Posterior cingulate gyrus (tissue), 11 donors: Measurements from ENCODE around the gene LCA5L.

ENCODE experiments used
- DNase-seq, 10 donors: peaks; one replicate each; pipeline versions ENCODE4 v3.0.0 to v3.0.0-alpha.2; 2020 to 2021; ENCODE audit warnings: mixed read lengths in 3 of 10
- intact Hi-C: fragments of 100-400 bp; cut with DNase I; formaldehyde crosslinking; loops from one replicate; pipeline ENCODE4 v1.15.1; 2023

The LCA5L gene

DNA sequence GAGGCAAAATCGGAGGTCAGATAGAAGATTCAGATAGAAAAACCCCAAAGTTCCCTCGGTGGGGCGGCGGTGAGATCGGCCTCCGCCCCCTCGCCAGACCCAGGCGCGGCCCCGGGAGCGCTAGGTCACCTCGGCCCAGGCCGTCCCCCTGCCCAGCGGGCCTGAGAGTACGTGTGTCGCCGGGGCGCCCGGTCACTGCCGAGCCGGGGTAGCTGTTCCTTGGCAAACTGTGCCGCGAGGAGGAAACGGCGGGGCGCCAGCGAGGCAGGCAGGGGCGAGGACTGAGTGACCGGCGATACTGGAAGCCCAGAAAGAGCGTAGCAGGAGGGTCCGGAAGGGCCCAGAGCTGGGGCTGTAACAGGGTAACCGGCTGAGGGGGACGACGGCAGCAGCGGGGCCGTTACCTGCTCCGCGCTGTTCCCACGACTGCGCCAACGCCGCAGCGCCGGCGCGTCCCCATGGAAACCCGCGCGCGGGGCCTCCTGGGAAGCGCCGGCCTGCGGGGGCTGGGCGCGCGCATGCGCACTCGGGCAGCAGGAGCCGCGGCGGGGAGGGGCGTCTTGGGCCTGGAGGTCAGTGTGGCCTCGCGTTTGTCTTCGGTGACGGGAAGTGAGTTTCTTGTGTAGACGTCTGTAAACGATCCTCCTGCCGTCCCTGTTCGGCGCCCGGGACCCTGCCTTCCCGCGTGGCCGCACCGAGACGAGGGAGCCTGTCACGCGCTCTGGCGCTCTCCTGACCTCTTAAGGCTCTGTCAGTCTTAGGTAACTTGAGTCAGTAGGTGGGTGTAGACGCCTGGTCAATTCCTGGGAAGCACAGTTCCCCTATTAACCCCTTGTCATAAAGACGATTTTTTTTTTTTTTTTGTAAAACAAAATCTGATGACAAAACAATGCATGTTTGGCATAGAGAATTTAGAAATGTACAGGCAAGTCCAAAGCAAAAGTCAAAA lies at the start of gene LCA5L:
LCA5L (minus strand) TSS at position 458 of the 949 bp plus-strand sequence. CDS start 17,285 bp downstream, outside the sequence.
- intact Hi-C loops: loop anchor here (5.0 kb wide), 1 partner anchor 58 kb away; no protein-coding TSS in a partner anchor
- DNase-seq: peak; percentile 73 to 97 (median 80)

DNA sequence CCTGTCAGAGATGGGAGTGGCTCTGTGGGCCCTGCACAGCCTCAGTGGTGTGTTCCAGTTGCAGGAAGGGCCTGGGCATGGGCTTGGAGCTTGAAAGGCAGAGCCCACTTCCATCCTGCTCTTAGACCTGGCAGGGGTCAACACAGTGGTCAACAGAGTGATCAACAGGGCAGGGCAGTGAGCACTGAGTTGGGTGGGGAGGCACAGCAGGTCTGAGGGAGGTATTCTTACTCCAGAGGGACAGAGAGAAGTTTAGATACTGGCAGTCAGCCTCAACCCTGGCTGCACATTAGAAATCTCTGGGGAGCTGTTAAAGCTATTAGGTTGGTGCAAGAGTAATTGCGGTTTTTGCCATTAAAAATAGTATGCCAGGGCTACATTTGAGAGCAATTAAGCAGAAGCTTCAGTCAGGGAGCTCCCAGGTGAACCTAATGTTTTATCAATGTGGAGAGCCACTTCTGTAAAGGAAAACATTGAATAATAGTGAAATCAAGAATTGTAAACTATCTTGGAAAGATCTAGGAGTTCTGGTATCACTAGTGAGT lies 43.9 kb upstream of the LCA5L start:
- intact Hi-C loops: no loop called here
- DNase-seq: no peak

DNA sequence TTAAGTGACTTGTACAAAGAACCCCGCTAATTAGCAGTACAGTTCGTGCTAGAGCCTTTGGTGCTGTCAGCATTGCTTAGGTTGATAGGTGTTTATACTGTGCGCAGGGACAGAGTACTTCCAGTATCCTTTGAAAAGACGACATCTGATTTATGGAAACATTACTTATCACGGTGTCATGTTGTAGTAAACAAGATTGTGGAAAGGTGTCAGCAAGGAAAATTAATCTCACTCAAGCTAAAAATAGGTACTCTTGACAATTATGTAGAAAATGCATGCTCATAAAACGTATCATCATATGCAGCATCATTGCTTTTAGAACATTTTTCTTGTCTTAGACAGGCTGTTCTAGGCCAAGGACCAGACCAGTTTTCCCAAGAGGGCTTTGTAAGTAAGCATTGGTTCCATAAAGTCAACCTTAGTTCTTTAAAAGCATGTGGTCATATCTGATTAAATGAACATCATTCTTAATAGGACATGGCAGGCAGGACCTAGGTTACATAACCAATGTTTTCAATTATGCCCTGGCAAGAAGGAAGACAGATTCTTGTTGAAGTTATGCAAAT lies 39.2 kb upstream of the LCA5L start:
- no peak for DNase-seq
- intact Hi-C loops: no loop called here

DNA sequence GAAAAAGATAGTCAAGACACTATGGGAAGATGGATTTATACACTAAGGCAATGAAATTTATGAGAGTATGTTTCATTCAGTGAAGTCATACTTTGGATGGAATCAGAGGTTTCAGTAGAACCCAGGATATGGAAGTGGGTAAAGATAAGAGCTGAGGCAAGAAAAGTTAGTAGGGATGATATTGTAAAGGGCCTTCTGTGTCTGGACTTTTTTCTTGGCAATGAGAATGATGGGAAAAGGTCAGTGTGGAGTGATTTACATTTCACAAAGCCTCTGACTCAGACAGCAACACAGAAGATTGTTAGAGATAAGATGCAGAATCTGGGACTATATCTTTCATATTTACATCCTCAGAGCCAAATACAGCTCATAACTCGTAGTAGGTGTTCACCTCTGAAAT lies 38.3 kb upstream of the LCA5L start:
- no peak for DNase-seq
- intact Hi-C loops: no loop called here

DNA sequence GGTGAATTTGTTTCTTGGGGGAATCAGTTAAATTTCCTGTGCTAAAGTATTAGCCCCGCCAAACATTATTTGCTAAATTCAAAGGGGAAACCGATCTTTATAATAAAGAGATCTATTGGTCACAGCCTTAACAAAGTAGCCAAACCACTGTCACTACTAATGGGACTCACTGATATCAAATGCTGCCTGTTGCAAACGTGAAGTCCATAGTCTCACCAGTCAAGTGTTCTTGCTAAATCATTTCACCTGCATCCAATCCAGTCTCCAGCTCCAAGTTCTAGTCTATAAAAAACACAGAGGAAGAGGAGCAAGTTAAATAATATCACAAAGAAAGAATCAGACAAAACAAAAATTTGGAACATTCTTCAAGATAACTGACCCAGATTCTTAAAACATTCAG lies 36.3 kb upstream of the LCA5L start:
- no peak for DNase-seq
- intact Hi-C loops: no loop called here

DNA sequence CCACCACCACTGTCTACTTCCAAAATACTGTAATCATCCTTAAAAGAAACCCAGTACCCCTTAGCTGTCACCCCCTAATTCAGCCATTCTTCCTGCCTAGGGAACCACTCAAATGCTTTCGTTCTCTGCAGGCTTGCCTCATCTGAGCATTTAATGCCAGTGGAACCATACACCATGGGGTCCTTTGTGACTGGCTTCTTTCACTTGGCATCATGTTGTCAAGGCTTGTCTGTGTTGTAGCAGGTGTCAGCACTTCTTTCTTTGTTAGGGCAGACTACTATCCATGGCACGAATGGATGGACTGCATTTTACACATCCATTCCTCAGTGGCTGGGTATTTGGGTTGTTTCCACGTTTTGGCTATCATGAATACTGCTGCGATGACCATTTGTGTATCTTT lies 34.7 kb upstream of the LCA5L start:
- intact Hi-C loops: no loop called here
- no peak for DNase-seq

DNA sequence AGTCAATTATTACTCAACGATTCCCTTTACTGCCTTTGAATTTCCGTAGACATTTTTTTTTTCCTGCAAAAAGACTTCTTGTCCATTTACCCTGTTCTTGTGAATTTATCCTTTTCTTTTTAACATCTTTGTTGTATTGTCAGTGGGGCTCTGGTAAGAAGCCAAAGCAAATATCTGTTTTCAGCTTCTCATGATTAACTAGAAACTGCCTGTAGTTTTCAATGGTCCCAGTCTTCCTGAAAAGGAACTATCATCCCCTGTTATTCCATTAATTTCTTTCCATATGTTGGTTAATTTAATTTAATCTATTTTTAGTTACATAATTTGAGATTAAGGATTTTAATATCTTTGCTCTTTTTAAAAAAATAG lies 34.2 kb upstream of the LCA5L start:
- intact Hi-C loops: no loop called here
- no peak for DNase-seq

DNA sequence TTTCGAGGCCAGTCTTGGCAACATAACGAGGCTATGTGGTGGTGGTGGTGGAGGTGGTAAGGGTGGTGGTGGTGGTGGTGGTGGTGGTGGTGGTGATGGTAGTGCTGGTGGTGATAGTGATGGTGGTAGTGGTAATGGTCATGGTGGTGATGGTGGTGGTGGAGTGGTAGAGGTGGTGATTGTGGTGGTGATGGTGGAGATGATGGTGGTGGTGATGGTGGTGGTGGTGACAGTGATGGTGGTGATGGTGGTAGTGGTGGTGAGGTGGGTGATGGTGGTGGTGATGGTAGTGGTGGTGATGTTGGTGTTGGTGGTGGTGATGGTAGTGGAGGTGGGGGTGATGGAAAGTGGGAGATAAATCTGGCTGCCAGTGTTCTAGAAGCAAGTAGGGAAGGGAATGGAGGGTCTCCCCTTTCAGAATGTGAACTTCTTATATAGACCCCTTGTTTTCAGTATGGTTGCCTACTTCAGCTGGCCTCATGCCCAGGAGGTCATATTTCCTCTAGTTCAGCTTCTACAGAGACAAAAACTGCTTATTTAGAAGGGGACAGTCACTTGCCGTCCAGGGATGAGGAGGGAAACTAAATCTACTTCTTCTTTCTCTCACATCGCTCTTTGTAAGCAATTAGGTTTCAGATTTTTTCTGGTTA lies 33.7 kb upstream of the LCA5L start:
- no peak for DNase-seq
- intact Hi-C loops: no loop called here

DNA sequence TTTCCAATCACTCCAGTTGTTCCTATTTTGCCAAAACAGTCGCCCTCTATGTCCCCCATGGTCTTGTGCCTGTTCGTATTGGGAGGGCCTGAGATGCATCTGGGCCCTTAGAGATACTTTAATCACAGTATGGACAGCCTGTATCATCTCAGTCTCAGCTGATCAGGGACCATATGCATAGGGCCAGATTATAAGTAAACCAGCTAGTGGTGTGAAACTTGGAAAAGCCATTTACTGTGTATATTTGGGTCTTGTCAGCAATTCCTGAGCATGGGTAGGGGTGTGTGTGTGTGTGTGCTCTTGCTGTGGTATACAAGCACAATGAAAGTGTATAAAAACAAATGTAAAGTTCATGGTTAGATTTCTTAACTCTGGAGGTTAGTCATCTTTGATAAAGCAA lies 29.0 kb upstream of the LCA5L start:
- no peak for DNase-seq
- intact Hi-C loops: no loop called here

DNA sequence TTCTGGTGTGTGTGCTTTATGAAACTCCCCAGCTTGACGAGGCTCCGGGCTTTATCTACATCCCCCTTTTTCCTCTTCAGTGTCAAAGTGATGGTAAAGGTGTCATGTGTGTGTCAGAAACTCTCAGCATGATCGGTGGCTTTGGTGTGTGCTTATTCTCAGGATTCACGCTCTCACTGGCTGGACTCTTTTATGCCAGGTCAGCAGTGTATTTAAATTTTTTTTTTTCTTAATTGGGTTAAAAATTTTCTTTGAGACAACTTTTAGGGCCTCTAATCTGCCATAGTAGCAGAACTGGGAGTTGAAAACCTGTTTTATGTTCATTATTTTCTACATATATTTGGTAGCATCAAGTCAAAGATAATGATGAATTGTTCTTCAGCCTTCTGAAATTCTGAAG lies 27.2 kb upstream of the LCA5L start:
- intact Hi-C loops: no loop called here
- no peak for DNase-seq

DNA sequence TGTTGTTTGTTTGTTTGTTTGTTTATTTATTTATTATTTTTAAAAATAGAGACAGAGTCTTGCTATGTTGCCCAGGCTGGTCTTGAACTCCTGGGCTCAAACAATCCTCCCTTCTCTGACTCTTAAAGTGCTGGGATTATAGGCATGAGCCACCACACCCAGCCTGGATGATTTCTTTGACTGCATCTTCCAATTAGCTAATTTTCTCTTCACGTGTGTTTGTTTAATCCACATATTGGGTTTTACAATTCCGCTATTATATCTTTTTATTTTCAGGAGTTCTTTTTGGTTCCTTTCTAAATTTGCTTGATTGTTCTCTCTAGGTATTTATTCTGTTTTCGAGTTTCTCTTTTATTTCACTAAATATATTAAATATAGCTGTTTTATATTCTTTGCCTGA lies 26.0 kb upstream of the LCA5L start:
- intact Hi-C loops: no loop called here
- DNase-seq: no peak

DNA sequence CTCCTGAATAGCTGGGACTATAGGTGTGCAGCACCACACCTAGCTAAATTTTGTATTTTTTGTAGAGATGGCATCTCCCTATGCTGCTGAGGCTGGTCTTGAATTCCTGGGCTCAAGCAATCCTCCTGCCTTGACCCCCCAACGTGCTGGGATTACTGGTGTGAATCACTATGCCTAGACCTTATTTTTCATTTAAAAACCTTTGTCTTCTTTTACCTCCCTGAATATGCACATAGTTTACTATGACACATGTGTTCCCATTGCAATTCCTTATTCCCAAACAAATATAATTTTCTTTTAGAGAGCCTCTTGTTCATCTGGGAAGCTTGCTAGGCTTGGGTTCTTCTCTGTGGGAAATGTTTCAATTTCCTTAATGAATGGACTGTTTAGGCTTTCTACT lies 23.0 kb upstream of the LCA5L start:
- no peak for DNase-seq
- intact Hi-C loops: no loop called here

DNA sequence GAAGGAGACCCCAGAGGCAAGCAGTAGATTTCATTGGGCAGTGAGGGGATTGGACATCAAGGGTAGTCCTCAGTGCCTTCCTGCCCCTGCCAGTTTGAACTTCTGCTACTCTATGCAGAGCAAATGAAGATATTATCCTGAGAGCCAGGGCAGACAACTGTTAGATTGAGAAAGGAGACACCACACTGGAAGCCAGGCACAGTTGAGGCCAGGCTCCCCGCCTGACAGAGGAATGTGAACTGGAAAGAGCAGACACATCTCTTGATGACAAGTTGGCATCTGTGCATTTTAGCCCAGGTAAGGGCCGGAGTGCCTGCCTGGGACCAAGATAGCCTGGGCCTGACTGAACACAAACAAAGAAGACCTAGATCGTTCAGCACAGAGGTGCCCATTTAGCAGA lies 22.2 kb upstream of the LCA5L start:
- intact Hi-C loops: no loop called here
- no peak for DNase-seq

DNA sequence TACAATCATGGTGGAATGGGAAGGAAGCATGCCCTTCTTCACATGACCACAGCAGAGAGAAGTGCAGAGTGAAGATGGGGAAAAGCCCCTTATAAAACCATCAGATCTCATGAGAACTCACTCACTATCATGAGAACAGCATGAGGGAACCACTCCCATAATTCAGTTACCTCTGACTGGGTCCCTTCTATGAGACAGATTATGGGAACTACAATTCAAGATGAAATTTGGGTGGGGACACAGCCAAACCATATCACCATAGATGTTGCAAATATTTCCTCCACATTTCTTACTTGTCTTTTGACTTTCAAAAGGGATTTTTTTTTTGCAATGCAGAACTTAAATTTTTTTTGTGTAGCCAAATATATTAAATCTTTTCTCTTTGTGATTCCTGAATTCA lies 21.0 kb upstream of the LCA5L start:
- intact Hi-C loops: no loop called here
- no peak for DNase-seq

DNA sequence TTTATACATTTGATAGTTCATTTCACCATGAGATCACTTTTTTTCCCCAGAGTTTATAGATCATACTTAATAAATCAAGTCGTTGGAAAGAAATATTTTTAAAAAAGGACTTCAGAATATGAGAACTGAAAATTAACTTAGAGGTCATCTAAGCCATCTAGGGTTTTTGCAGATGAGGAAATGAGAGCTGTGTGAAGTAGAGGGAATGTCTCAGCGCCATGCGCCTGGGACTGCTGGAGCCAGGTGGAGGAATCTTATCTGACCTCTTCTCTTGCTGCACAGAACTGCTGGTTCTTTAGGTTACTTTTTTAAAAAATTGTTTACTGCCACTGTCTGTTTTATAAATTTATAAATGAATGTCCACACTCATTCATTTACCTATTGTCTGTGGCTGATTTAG lies 17.7 kb upstream of the LCA5L start:
- DNase-seq: no peak
- intact Hi-C loops: no loop called here

DNA sequence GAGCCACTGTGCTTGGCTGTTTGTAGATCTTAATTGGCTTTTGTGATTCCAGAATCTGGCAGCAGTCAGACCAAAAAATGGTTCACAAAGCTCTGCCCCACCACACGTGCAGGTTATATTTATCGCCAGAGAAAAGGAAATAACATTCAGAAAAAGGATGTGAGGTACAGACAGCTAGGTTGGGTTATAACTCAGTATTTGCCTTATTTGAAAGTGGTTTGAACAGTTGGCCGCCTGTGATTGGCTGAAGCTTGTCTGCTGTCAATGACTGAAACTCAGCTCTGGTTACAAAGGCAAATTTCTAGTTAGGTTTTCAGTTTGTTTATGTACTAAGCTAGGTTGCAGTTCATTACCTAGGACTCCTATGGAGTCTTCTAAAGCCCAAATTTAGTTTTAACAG lies 15.8 kb upstream of the LCA5L start:
- no peak for DNase-seq
- intact Hi-C loops: no loop called here

DNA sequence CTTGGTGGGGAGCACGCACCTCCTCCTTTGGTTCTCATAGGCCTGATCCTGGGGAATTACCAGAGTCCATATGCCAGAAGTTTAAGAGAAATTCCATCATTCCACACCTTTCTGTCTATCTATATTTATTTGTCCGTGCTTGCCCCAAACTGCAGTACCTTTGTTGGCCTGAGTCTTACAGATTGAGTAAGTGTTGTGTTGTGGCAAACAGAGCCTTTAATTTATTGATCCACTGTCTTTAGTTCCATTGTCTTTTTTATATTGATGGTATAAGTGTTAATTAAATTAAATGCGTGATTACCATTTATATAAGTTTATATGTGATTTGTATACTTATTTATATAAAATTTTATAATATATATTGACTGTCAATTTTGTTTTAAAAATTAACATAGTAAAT lies 11.1 kb upstream of the LCA5L start:
- intact Hi-C loops: no loop called here
- no peak for DNase-seq

DNA sequence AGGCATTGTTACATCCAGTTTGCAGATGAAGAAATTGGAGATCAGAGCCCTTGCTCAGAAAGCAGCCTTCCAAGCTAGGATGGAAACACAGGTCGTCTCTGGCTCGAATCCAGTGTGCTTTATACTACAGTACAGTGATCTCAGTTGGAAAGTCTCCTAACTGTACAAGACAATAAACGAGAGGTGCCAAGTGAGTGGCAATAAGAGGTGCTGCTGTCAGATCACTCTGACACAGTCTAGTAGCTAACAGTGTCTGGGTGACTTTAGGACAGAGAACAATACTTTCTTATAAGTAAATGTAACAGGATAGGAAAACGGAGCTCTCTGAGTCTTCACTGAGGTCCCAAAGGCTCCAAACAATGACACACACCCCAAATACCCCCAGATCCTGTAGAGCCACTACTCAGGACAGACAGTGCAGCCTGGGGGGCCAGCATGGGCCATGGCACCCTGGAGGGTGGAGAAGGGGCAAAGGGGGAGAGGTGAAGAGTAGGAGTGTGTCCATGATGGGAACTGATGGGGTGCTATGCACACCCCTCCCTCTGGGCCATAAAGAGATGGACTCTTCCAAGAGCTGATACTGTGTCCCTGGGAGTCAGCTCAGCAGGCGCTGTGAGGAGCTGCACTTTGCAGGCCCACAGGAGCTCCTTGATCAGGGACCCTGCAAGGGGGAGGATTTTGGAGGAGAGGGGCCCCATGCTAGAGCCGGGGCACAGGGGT lies 9.5 kb upstream of the LCA5L start:
- intact Hi-C loops: no loop called here
- DNase-seq: no peak

DNA sequence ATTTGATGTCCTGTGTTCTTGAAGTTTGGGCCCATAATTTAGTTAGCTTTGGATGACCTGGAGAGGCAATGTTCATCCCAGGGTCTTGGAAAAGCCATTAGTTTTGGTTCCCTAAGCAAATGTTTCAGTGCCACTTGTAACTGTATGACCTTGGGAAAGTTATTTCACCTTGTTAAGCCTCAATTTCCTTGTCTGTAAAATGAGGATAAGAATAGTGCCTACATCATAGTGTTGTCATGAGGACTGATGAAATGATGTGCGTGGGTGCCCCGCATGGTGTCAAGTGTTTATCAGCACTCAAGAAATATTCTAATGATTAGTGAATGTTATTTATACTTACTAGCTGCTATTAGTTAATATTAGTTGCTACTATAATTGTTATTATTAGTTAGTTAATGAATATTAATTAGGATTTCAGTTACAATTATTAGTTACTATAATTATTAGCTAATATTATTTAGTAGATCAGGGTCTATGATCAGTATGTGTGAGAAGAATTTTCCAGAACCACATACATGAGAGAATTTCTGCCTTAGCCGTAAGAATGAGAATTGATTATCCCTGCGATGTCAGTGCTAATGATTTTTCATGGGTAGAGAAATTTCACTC lies 8.1 kb upstream of the LCA5L start:
- intact Hi-C loops: no loop called here
- no peak for DNase-seq

DNA sequence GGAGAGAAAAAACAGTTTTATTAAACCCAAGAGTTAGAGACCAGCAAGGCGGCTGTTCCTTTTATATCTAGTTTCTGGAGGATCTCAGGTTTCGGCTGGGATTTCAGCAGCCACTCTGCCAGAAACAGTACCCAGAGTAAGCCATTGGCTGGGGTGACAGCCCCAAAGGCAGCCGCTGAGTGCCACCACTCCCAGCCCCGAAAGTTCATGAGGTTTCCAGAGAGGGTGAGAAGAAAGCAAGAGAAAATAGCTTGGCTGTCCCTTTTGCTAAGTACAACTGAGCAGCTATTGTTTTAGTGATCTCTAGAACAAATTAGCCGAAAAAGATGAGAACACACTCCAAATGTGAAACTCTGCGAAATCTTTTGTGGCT lies 7.4 kb upstream of the LCA5L start:
- intact Hi-C loops: no loop called here
- peak in 2 of 10 donors; percentile 36 to 45 for DNase-seq
